ENCODE data around the gene STYXL1.

The STYXL1 gene

GRCh38 chr7:75989500-75990388 is 58.1 kb downstream of the STYXL1 start:
- Histone ChIP-seq H3K4me3 (ENCODE audit: low read depth in 1 of 2, low read length in 2 of 2) (peak overlapping the region in 1 of 2 donors; percentile 23), H3K4me1 (ENCODE audit: insufficient read depth, low read length) (peaks cover 18% of the 10 kb centered on the region), H3K9me3 (ENCODE audit: low read length) (no peaks in the 10 kb centered on the region), H3K27me3 (ENCODE audit: control insufficient read depth in 1 of 2, insufficient read depth in 2 of 2, low read length in 2 of 2) (no peaks in the 10 kb centered on the region), H3K27ac (ENCODE audit: low read depth, low read length) (peak overlapping the region; percentile 58), H3K9ac (ENCODE audit: low read length) (peak overlapping the region; percentile 27), H3K36me3 (ENCODE audit: insufficient read depth, low read length) (peaks cover 13% of the 10 kb centered on the region)

DNA sequence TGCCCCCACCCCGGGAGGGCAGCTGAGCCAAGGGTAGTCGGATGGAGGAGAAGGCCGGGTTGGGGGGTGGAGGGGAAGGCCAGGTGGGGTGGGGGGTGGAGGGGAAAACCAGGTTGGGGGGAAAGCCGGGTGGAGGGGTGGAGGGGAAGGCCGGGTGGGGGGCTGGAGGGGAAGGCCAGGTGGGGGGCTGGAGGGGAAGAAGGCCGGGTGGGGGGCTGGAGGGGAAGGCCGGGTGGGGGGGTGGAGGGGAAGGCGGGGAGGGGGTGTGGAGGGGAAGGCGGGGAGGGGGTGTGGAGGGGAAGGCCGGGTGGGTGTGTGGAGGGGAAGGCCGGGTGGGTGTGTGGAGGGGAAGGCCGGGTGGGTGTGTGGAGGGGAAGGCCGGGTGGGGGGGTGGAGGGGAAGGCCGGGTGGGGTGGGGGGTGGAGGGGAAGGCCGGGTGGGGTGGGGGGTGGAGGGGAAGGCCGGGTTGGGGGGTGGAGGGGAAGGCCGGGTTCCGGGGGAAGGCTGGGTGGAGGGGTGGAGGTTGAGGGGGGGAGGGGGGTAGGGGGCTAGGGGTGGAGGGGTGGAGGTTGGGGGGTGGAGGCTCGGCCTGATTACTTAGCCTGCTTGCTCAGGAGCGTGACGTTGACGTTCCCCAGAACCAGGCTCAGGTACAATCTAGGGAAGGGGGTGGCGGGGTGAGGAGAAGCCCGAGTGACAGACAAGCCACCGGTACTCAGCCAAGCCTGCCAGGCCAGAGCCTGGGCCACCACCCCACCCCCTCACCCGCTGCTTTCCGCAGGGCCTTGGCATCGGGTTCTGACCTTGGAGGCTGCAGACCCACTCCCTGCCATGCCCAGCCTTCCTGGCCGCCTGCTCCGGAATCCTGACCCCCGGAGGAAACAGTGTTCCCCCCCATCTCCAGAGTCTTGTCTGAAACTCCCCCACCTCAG is 59.0 kb downstream of the STYXL1 start:
- peak overlapping the region in 1 of 2 donors; percentile 23 for H3K4me3 ChIP-seq (ENCODE audit: low read depth in 1 of 2, low read length in 2 of 2)
- H3K27me3 ChIP-seq (ENCODE audit: control insufficient read depth in 1 of 2, insufficient read depth in 2 of 2, low read length in 2 of 2) = no peaks in the 10 kb centered on the region
- H3K27ac ChIP-seq (ENCODE audit: low read depth, low read length) = peak overlapping the region; percentile 32
- peak overlapping the region; percentile 27 for H3K9ac ChIP-seq (ENCODE audit: low read length)
- peaks cover 14% of the 10 kb centered on the region for H3K36me3 ChIP-seq (ENCODE audit: insufficient read depth, low read length)
- no peaks in the 10 kb centered on the region for H3K9me3 ChIP-seq (ENCODE audit: low read length)
- H3K4me1 ChIP-seq (ENCODE audit: insufficient read depth, low read length) = peaks cover 18% of the 10 kb centered on the region

GRCh38 chr7:75987805-75988567 is 59.8 kb downstream of the STYXL1 start:
- no peaks in the 10 kb centered on the region for H3K9me3 ChIP-seq (ENCODE audit: low read length)
- no peak overlapping the region for H3K4me3 ChIP-seq (ENCODE audit: low read depth in 1 of 2, low read length in 2 of 2)
- peaks cover 12% of the 10 kb centered on the region for H3K4me1 ChIP-seq (ENCODE audit: insufficient read depth, low read length)
- no peak overlapping the region for H3K9ac ChIP-seq (ENCODE audit: low read length)
- peaks cover 21% of the 10 kb centered on the region for H3K36me3 ChIP-seq (ENCODE audit: insufficient read depth, low read length)
- no peaks in the 10 kb centered on the region for H3K27me3 ChIP-seq (ENCODE audit: control insufficient read depth in 1 of 2, insufficient read depth in 2 of 2, low read length in 2 of 2)
- H3K27ac ChIP-seq (ENCODE audit: low read depth, low read length) = no peak overlapping the region

DNA sequence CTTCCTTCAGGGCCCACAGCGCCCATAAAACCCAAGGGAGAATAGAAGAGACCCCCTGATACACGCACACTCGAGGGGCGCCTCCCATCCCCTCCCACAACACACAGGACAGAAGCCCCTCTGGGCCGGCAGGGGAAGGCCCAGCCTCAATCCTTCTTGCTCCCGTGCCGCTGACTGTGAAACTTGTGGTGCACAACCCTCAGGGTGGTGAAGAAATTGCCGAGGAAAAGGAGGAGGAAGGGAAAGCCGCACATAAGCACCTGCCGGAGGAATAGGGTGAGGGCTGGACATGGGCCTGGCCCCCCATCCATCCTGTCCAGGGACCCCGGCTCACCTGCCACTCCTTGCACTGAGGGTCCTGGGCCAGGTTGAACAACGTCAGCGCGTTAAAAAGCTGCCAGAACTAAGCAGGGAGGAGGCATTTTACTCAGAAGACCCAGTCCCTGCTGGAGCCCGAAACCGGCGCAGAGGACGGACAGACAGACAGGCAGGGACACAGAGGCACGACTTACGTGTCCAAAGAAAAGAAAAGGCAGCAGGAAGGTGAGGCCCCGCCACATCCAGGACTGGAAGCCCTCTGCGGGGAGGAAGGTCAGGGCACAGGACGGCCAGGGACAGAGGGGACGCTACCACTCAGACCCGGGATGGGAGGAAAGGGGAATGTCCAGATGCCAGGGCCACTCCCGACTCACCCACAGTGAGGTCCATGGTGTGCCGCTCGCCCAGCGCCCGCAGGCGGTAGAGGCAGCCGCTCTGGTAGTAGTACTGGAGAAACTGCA is 60.6 kb downstream of the STYXL1 start:
- no peaks in the 10 kb centered on the region for H3K9me3 ChIP-seq (ENCODE audit: low read length)
- H3K27me3 ChIP-seq (ENCODE audit: control insufficient read depth in 1 of 2, insufficient read depth in 2 of 2, low read length in 2 of 2) = no peaks in the 10 kb centered on the region
- no peak overlapping the region for H3K9ac ChIP-seq (ENCODE audit: low read length)
- H3K4me3 ChIP-seq (ENCODE audit: low read depth in 1 of 2, low read length in 2 of 2) = no peak overlapping the region
- H3K4me1 ChIP-seq (ENCODE audit: insufficient read depth, low read length) = peaks cover 11% of the 10 kb centered on the region
- peaks cover 28% of the 10 kb centered on the region for H3K36me3 ChIP-seq (ENCODE audit: insufficient read depth, low read length)
- no peak overlapping the region for H3K27ac ChIP-seq (ENCODE audit: low read depth, low read length)

- H3K4me3 ChIP-seq (ENCODE audit: low read depth in 1 of 2, low read length in 2 of 2) = no peak overlapping the region
- H3K4me1 ChIP-seq (ENCODE audit: insufficient read depth, low read length) = peaks cover 11% of the 10 kb centered on the region
- peaks cover 36% of the 10 kb centered on the region for H3K36me3 ChIP-seq (ENCODE audit: insufficient read depth, low read length)
- no peak overlapping the region for H3K27ac ChIP-seq (ENCODE audit: low read depth, low read length)
- no peaks in the 10 kb centered on the region for H3K9me3 ChIP-seq (ENCODE audit: low read length)
- H3K9ac ChIP-seq (ENCODE audit: low read length) = no peak overlapping the region
- H3K27me3 ChIP-seq (ENCODE audit: control insufficient read depth in 1 of 2, insufficient read depth in 2 of 2, low read length in 2 of 2) = no peaks in the 10 kb centered on the region
Observed at GRCh38 chr7:75986147-75986781, 61.5 kb downstream of the STYXL1 start.

GRCh38 chr7:75985518-75986146 is 62.2 kb downstream of the STYXL1 start:
- Histone ChIP-seq H3K4me3 (ENCODE audit: low read depth in 1 of 2, low read length in 2 of 2) (no peak overlapping the region), H3K36me3 (ENCODE audit: insufficient read depth, low read length) (peaks cover 42% of the 10 kb centered on the region), H3K9ac (ENCODE audit: low read length) (no peak overlapping the region), H3K27ac (ENCODE audit: low read depth, low read length) (no peak overlapping the region), H3K9me3 (ENCODE audit: low read length) (no peaks in the 10 kb centered on the region), H3K27me3 (ENCODE audit: control insufficient read depth in 1 of 2, insufficient read depth in 2 of 2, low read length in 2 of 2) (no peaks in the 10 kb centered on the region), H3K4me1 (ENCODE audit: insufficient read depth, low read length) (peaks cover 11% of the 10 kb centered on the region)

DNA sequence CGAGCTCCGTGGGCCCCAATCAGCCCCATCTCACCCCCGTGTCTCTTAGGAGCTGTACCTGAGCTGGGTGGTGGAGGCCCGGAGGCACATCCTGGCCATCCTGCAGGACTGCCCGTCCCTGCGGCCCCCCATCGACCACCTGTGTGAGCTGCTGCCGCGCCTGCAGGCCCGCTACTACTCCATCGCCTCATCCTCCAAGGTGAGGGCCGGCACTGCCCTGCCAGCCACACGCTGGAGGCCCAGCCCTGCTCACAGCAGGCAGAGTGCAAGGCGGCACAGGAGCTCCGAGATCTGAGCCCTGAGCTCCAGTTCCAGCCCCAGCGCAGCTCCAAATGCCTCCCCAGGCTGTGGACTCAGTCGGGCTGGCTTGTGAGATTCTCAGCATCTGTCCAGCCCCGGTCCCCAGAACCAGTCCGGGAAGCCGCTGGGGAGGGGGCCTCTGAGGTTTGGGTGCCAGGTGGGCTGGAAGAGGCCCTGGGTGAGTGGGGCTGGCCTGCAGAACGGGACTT is 62.7 kb downstream of the STYXL1 start:
- peaks cover 11% of the 10 kb centered on the region for H3K4me1 ChIP-seq (ENCODE audit: insufficient read depth, low read length)
- peaks cover 47% of the 10 kb centered on the region for H3K36me3 ChIP-seq (ENCODE audit: insufficient read depth, low read length)
- H3K9me3 ChIP-seq (ENCODE audit: low read length) = no peaks in the 10 kb centered on the region
- no peak overlapping the region for H3K9ac ChIP-seq (ENCODE audit: low read length)
- H3K27ac ChIP-seq (ENCODE audit: low read depth, low read length) = no peak overlapping the region
- H3K4me3 ChIP-seq (ENCODE audit: low read depth in 1 of 2, low read length in 2 of 2) = no peak overlapping the region
- H3K27me3 ChIP-seq (ENCODE audit: control insufficient read depth in 1 of 2, insufficient read depth in 2 of 2, low read length in 2 of 2) = no peaks in the 10 kb centered on the region

GRCh38 chr7:75984130-75985008 is 63.4 kb downstream of the STYXL1 start:
- Histone ChIP-seq H3K36me3 (ENCODE audit: insufficient read depth, low read length) (peaks cover 47% of the 10 kb centered on the region), H3K9me3 (ENCODE audit: low read length) (no peaks in the 10 kb centered on the region), H3K27ac (ENCODE audit: low read depth, low read length) (no peak overlapping the region)

GRCh38 chr7:75983471-75984129 is 64.2 kb downstream of the STYXL1 start:
- H3K36me3 ChIP-seq (ENCODE audit: insufficient read depth, low read length) = peaks cover 47% of the 10 kb centered on the region
- no peaks in the 10 kb centered on the region for H3K4me1 ChIP-seq (ENCODE audit: insufficient read depth, low read length)
- no peak overlapping the region for H3K9ac ChIP-seq (ENCODE audit: low read length)
- H3K27ac ChIP-seq (ENCODE audit: low read depth, low read length) = no peak overlapping the region
- H3K4me3 ChIP-seq (ENCODE audit: low read depth in 1 of 2, low read length in 2 of 2) = no peak overlapping the region
- no peaks in the 10 kb centered on the region for H3K9me3 ChIP-seq (ENCODE audit: low read length)
- H3K27me3 ChIP-seq (ENCODE audit: control insufficient read depth in 1 of 2, insufficient read depth in 2 of 2, low read length in 2 of 2) = no peaks in the 10 kb centered on the region

More at GRCh38 chr7:75984130-75985008, 63.4 kb downstream of the STYXL1 start:
- peaks cover 4% of the 10 kb centered on the region for H3K4me1 ChIP-seq (ENCODE audit: insufficient read depth, low read length)
- H3K4me3 ChIP-seq (ENCODE audit: low read depth in 1 of 2, low read length in 2 of 2) = no peak overlapping the region
- no peak overlapping the region for H3K9ac ChIP-seq (ENCODE audit: low read length)
- H3K27me3 ChIP-seq (ENCODE audit: control insufficient read depth in 1 of 2, insufficient read depth in 2 of 2, low read length in 2 of 2) = no peaks in the 10 kb centered on the region
